K562 (cell line): Measurements from ENCODE around the gene GAD1.

ENCODE experiments used
- CBX5 ChIP-seq: IDR thresholded peaks from 2 replicates; pipeline ENCODE4 v1.6.1; 2014; ENCODE audit warnings: low read depth, borderline replicate concordance
- CTCF ChIP-seq, 3 experiments: IDR thresholded peaks in 2 of 3; conservative IDR thresholded peaks in 1 of 3; 2 replicates each; pipeline ENCODE4 v1.5.1; 2011 to 2012; ENCODE audit warnings: low read length in 3 of 3, mild to moderate bottlenecking in 3 of 3, control low read depth in 2 of 3, improper control_type of control experiment in 1 of 3, inconsistent platforms in 1 of 3, low read depth in 1 of 3, mixed read lengths in 1 of 3, moderate library complexity in 1 of 3; ENCODE audit not compliant: insufficient read depth in 2 of 3
- SPI1 ChIP-seq: IDR thresholded peaks from 2 replicates; pipeline ENCODE4 v1.6.1; 2011; ENCODE audit warnings: low read depth, low read length, control low read depth, borderline replicate concordance
- ZNF232 ChIP-seq: sonication (generic); formaldehyde crosslinking; IDR thresholded peaks from 2 replicates; pipeline ENCODE4 v1.8.0; 2022; ENCODE audit warnings: mild to moderate bottlenecking, missing genetic modification reagents

GRCh38 chr2:170845343-170845742, 28.7 kb downstream of the GAD1 start:
- TF ChIP-seq ZNF232 (CRISPR knock-in tag): no peak
- peak; percentile 58 to 70 (median 62) for TF ChIP-seq CTCF (IDR thresholded peaks at IDR 0.05 in 2 of 3, conservative IDR thresholded peaks at IDR 0.05 in 1 of 3; ENCODE audit: insufficient read depth in 2 of 3, low read depth in 1 of 3, low read length in 3 of 3)
- TF ChIP-seq SPI1: no peak
- TF ChIP-seq CBX5: 0 out of 2 replicates have a peak, but pooled peaks have one; percentile 60
